CD4-positive, alpha-beta T cell (primary cell): ENCODE data around the gene SLC2A10. TPM values are rescaled to one million over a fixed set of nuclear protein-coding genes. Genes with fewer than 3 reads are reported as not detected.

Source experiments
- ATAC-seq: fragments of 200-7000 bp; cut with Tn5 transposase; one replicate; pipeline ENCODE4 v1.10.0; 2022; ENCODE audit warnings: mild to moderate bottlenecking; ENCODE audit not compliant: poor library complexity
- CTCF ChIA-PET: fragments of 350-600 bp; sonication (Branson Sonifier 250); formaldehyde crosslinking; loops from one replicate; lab custom pipeline; 2021; ENCODE audit warnings: antibody characterized with exemption, inconsistent platforms; lab: Charles Lee
- POLR2A ChIA-PET: fragments of 350-600 bp; sonication (Branson Sonifier 250); formaldehyde crosslinking; loops from one replicate; lab custom pipeline; 2021; ENCODE audit warnings: antibody characterized with exemption, inconsistent platforms; lab: Charles Lee
- DNase-seq, 14 experiments: peaks; one replicate each; pipeline ENCODE4 v3.0.0-alpha.2; 2013 to 2020; ENCODE audit warnings: mixed read lengths in 2 of 14
- H3K27ac ChIP-seq, 2 donors: one replicate each; pipeline versions ENCODE4 v1.5.1 to v1.7.0; 2013; ENCODE audit warnings: low read length in 2 of 2, low read depth in 1 of 2, mild to moderate bottlenecking in 1 of 2
- H3K27me3 ChIP-seq, 2 experiments: 1 replicate in 1 of 2; 2 replicates in 1 of 2; pipeline versions ENCODE4 v1.6.1 to v1.7.0; 2013; ENCODE audit warnings: low read length in 2 of 2, control low read depth in 1 of 2, mild to moderate bottlenecking in 1 of 2, moderate library complexity in 1 of 2; ENCODE audit not compliant: insufficient read depth in 2 of 2, control insufficient read depth in 1 of 2
- H3K36me3 ChIP-seq: one replicate; pipeline ENCODE4 v1.6.1; 2013; ENCODE audit warnings: low read length, control low read depth; ENCODE audit not compliant: insufficient read depth
- H3K4me1 ChIP-seq: one replicate; pipeline ENCODE4 v1.6.1; 2013; ENCODE audit warnings: low read length, control low read depth; ENCODE audit not compliant: insufficient read depth
- H3K4me3 ChIP-seq: one replicate; pipeline ENCODE4 v1.5.1; 2013; ENCODE audit warnings: mild to moderate bottlenecking, low read length, moderate library complexity
- H3K9me3 ChIP-seq, 2 experiments: 1 replicate in 1 of 2; 2 replicates in 1 of 2; pipeline versions ENCODE4 v1.6.1 to v1.7.0; 2013; ENCODE audit warnings: low read length in 2 of 2, mild to moderate bottlenecking in 2 of 2, control low read depth in 1 of 2, moderate library complexity in 1 of 2; ENCODE audit not compliant: control insufficient read depth in 1 of 2, insufficient read depth in 1 of 2
- H3K27ac Mint-ChIP-seq: one replicate; pipeline ENCODE4 v1.8.0; 2020; ENCODE audit warnings: mixed read lengths
- H3K27me3 Mint-ChIP-seq: one replicate; pipeline ENCODE4 v1.8.0; 2021; ENCODE audit warnings: mixed read lengths
- H3K36me3 Mint-ChIP-seq: one replicate; pipeline ENCODE4 v1.8.0; 2021; ENCODE audit warnings: low read depth, mixed read lengths
- H3K4me1 Mint-ChIP-seq: one replicate; pipeline ENCODE4 v1.8.0; 2021; ENCODE audit warnings: low read depth, mixed read lengths
- H3K4me3 Mint-ChIP-seq: one replicate; pipeline ENCODE4 v1.8.0; 2020; ENCODE audit warnings: mild to moderate bottlenecking, mixed read lengths
- H3K9me3 Mint-ChIP-seq: one replicate; pipeline ENCODE4 v1.8.0; 2020; ENCODE audit warnings: mixed read lengths
- intact Hi-C, 2 experiments: fragments of 100-400 bp; cut with DNase I in 1 of 2; cut with micrococcal nuclease in 1 of 2; formaldehyde crosslinking; loops; one replicate each; pipeline versions ENCODE4 v1.15.1 to v1.9.0; 2023 to 2025; cut with DNase I, micrococcal nuclease
- total RNA-seq, 174 experiments: library from RNA in 2 of 174; stranded (reverse) in 2 of 174; gene quantifications; one replicate each; pipeline ENCODE4 v1.2.3 and lab custom pipeline; 2021 to 2026
- TF ChIP-seq, protein P1 (sequence below): fragments of 200-600 bp; IDR thresholded peaks from one replicate; pipeline ENCODE4 v1.8.0; 2022; ENCODE audit warnings: antibody characterized with exemption, mild to moderate bottlenecking

SLC2A10 gene
- total RNA-seq, 2 experiments from 2014 or later, result not detected

DNA sequence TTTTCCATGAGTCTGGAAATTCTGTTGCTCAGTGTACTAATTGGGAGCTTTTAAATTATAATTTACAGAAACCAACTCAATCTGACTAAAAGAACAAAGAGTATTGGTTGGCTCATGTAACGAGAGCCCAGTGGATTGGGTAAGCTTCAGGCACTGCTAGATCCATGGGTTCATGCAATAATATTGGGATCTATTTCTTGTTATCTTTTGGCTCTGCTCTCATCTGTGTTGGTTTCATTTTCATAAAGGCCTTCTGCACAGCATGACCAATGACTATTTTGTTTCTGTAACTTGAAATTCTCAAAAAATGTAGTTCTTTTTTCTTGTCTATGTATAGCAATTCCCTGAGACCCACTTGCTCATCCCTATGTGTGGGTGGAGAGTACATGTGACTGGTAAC, 12.0 kb downstream of the SLC2A10 start:
- Mint-ChIP-seq H3K4me1 (no peaks in the 10 kb centered on the region), H3K36me3 (no peaks in the 10 kb centered on the region), H3K4me3 (no peak overlapping the region), H3K27me3 (peaks cover 4% of the 10 kb centered on the region), H3K27ac (no peak overlapping the region), H3K9me3 (peaks cover 11% of the 10 kb centered on the region)
- ChIA-PET POLR2A (no interaction called here), CTCF (no interaction called here)
- intact Hi-C loops, result no loop called here
- TF ChIP-seq, protein P1, sequence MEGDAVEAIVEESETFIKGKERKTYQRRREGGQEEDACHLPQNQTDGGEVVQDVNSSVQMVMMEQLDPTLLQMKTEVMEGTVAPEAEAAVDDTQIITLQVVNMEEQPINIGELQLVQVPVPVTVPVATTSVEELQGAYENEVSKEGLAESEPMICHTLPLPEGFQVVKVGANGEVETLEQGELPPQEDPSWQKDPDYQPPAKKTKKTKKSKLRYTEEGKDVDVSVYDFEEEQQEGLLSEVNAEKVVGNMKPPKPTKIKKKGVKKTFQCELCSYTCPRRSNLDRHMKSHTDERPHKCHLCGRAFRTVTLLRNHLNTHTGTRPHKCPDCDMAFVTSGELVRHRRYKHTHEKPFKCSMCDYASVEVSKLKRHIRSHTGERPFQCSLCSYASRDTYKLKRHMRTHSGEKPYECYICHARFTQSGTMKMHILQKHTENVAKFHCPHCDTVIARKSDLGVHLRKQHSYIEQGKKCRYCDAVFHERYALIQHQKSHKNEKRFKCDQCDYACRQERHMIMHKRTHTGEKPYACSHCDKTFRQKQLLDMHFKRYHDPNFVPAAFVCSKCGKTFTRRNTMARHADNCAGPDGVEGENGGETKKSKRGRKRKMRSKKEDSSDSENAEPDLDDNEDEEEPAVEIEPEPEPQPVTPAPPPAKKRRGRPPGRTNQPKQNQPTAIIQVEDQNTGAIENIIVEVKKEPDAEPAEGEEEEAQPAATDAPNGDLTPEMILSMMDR, result no peak
- Histone ChIP-seq H3K36me3 (no peaks in the 10 kb centered on the region), H3K27ac (no peak overlapping the region), H3K4me3 (no peak overlapping the region), H3K27me3 (peaks cover 0 to 2% of the 10 kb centered on the region in 2 experiments), H3K9me3 (peaks cover 0 to 13% of the 10 kb centered on the region in 2 experiments), H3K4me1 (no peaks in the 10 kb centered on the region)
- no peak for ATAC-seq
- no peak for DNase-seq

DNA sequence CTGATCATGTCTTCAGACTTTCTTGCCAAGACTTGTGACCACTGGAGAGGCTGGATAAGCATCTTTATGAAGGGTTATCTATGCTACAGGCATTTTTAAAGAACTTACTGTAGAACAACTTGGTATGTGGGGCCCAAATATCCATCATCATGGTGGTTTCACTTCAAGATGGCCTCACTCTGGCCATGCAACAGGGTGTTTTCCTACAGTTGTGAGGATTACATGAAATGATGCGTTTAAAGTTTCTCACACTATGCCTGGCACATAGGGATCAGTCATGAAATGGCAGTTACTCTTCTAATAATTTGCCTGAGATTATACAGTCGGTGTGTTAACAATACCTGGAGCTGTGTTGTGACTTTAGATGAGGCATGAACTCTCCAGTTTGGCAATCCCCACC, 13.0 kb downstream of the SLC2A10 start:
- ChIA-PET POLR2A (no interaction called here), CTCF (no interaction called here)
- Histone ChIP-seq H3K9me3 (peaks cover 0 to 13% of the 10 kb centered on the region in 2 experiments), H3K27ac (no peak overlapping the region), H3K36me3 (no peaks in the 10 kb centered on the region), H3K4me1 (no peaks in the 10 kb centered on the region), H3K4me3 (no peak overlapping the region), H3K27me3 (peaks cover 0 to 2% of the 10 kb centered on the region in 2 experiments)
- H3K4me3 Mint-ChIP-seq, result no peak overlapping the region
- H3K27me3 Mint-ChIP-seq, result peaks cover 4% of the 10 kb centered on the region
- ATAC-seq (no peak), DNase-seq (no peak)
- H3K36me3 Mint-ChIP-seq, result no peaks in the 10 kb centered on the region
- TF ChIP-seq, protein P1, result no peak
- intact Hi-C loops, result no loop called here
- H3K4me1 Mint-ChIP-seq, result no peaks in the 10 kb centered on the region
- peaks cover 11% of the 10 kb centered on the region for H3K9me3 Mint-ChIP-seq
- no peak overlapping the region for H3K27ac Mint-ChIP-seq

DNA sequence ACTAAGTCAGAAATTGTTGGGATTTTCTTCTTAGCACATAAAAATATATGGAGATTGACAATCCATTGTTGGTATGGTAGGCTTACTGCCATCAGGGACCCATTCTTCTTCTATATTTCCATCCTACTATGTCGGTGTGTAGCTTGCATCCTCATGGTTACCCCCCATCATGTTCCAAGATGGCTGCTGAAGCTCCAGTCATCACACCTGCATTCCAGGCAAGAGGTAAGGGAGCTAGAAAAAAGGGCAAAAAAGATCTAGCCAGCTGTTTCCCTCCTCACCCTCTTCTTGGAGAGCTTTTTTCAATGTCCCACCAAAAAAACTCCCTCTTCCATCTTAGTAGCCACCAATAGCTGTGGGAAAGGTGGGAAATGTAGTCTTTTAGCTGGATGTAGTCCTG, 13.6 kb downstream of the SLC2A10 start:
- CTCF ChIA-PET, result no interaction called here
- Mint-ChIP-seq H3K9me3 (peaks cover 11% of the 10 kb centered on the region), H3K36me3 (no peaks in the 10 kb centered on the region), H3K4me3 (no peak overlapping the region), H3K27ac (no peak overlapping the region), H3K4me1 (no peaks in the 10 kb centered on the region), H3K27me3 (peaks cover 3% of the 10 kb centered on the region)
- H3K9me3 ChIP-seq, result peaks cover 0 to 13% of the 10 kb centered on the region in 2 experiments
- H3K36me3 ChIP-seq, result no peaks in the 10 kb centered on the region
- peaks cover 0 to 2% of the 10 kb centered on the region in 2 experiments for H3K27me3 ChIP-seq
- H3K27ac ChIP-seq, result no peak overlapping the region
- DNase-seq, result no peak
- POLR2A ChIA-PET, result no interaction called here
- H3K4me3 ChIP-seq, result no peak overlapping the region
- TF ChIP-seq, protein P1, result no peak
- ATAC-seq, result no peak
- intact Hi-C loops, result no loop called here
- H3K4me1 ChIP-seq, result no peaks in the 10 kb centered on the region
